ENCODE measurements around the gene PRKG1. TPM values are rescaled to one million over a fixed set of nuclear protein-coding genes. Genes with fewer than 3 reads are reported as not detected.

PRKG1 gene
- polyA plus RNA-seq, 4 donors = 0.45 to 7.4 (median 1.3) TPM

DNA sequence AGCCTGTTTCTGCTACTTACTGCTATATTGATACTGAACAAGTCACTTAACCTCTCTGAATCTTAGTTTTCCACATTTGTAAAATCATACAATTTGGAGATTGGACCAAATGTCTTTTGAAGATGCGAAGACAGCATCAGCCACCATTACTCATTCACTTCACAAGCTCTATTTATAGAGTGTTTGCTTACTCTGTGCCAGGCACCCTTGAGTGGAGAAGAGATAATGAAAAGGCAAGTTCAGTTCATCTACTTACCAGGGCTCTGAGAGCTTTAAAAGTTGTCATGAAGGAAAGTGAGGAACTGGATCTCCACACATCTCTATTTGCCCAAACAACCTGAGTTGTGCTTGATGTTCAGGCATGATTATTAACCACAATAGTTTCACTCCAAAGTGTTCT, 347.6 kb downstream of the PRKG1 start:
- Histone ChIP-seq H3K9me3 (ENCODE audit: control insufficient read depth in 2 of 2, insufficient read depth in 1 of 2, low read depth in 1 of 2, low read length in 1 of 2) (no peaks in the 10 kb centered on the region), H3K27me3 (ENCODE audit: control insufficient read depth in 3 of 3, insufficient read depth in 3 of 3, low read length in 3 of 3) (no peaks in the 10 kb centered on the region), H3K36me3 (ENCODE audit: control insufficient read depth in 3 of 3, insufficient read depth in 2 of 3, low read depth in 1 of 3, low read length in 3 of 3) (no peaks in the 10 kb centered on the region), H3K4me3 (ENCODE audit: low read depth in 1 of 3, low read length in 3 of 3) (no peak overlapping the region), H3K4me1 (ENCODE audit: control insufficient read depth in 3 of 3, insufficient read depth in 2 of 3, low read depth in 1 of 3, low read length in 2 of 3) (no peaks in the 10 kb centered on the region), H3K27ac (ENCODE audit: low read depth in 1 of 3, low read length in 2 of 3) (peak overlapping the region in 1 of 3 donors; percentile 45)
- DNase-seq = no peak
- no peak for FAIRE-seq
- WGBS, 3 donors = 75 to 87% (median 79%) methylated on average over 1 of the region's 1 CpG

DNA sequence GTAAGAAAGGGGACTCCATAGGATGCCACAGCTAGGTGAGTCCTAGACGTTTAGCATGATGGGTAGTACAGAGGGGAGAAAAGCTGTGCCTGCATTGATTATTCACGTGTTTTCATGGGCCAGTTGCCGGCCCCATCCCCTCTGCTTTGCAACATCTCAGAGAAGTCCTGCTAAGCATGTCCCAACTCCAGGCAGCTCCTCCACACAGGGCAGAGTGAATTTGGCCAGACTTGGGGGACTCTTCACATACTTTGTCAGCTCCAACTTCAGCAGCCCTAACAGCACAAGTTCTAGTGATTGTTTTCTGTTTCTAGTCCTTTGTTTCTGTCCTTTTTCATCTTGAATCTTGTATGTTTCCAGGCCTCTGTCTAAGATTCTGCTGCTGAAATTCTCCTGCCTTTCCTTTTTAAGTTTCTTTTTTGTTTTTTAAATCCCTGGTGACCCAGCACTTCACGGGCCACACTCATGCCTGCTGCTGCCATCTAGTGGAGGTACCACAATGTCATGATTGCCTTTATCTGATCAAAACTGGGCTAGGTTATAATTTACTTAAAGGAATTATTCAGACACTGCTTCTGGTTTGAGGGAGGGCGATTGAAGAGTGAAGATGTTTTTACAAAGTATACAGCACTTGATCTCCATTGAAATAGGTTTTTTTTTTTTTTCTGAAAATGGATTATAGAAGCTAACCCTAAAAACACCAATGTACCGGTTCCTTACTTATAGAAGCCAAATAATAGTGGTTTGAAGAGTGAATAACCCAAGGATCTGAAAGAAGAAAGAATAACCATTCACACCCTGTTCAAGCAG, 348.2 kb downstream of the PRKG1 start:
- Histone ChIP-seq H3K4me1 (ENCODE audit: control insufficient read depth in 3 of 3, insufficient read depth in 2 of 3, low read depth in 1 of 3, low read length in 2 of 3) (no peaks in the 10 kb centered on the region), H3K4me3 (ENCODE audit: low read depth in 1 of 3, low read length in 3 of 3) (no peak overlapping the region), H3K36me3 (ENCODE audit: control insufficient read depth in 3 of 3, insufficient read depth in 2 of 3, low read depth in 1 of 3, low read length in 3 of 3) (no peaks in the 10 kb centered on the region), H3K27ac (ENCODE audit: low read depth in 1 of 3, low read length in 2 of 3) (peak overlapping the region in 1 of 3 donors; percentile 45), H3K27me3 (ENCODE audit: control insufficient read depth in 3 of 3, insufficient read depth in 3 of 3, low read length in 3 of 3) (no peaks in the 10 kb centered on the region), H3K9me3 (ENCODE audit: control insufficient read depth in 2 of 2, insufficient read depth in 1 of 2, low read depth in 1 of 2, low read length in 1 of 2) (no peaks in the 10 kb centered on the region)
- FAIRE-seq = peak; percentile 70
- peak; percentile 67 to 69 for DNase-seq
- WGBS, 3 donors = 51 to 64% (median 58%) methylated on average over 6 of the region's 6 CpGs

DNA sequence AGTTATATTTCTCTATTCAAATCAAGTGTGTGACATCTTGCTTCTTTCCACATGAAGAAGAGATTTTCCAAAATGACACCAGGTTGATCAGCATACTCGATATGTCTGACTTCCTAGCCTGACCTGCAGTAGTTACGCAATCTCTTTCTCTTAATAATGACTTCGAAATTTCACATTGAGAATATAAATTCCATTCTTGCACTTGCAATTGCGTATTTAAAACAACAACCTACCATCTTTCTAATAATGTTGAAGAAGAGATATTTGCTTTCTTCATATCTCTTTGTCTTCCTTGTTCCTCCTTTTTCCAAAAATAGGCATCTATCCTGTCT, 348.8 kb downstream of the PRKG1 start:
- no peaks in the 10 kb centered on the region for H3K27me3 ChIP-seq (ENCODE audit: control insufficient read depth in 3 of 3, insufficient read depth in 3 of 3, low read length in 3 of 3)
- WGBS, 3 donors = 58 to 71% (median 60%) methylated on average over 4 of the region's 4 CpGs
- H3K27ac ChIP-seq (ENCODE audit: low read depth in 1 of 3, low read length in 2 of 3) = no peak overlapping the region
- H3K4me3 ChIP-seq (ENCODE audit: low read depth in 1 of 3, low read length in 3 of 3) = no peak overlapping the region
- DNase-seq = no peak
- no peaks in the 10 kb centered on the region for H3K4me1 ChIP-seq (ENCODE audit: control insufficient read depth in 3 of 3, insufficient read depth in 2 of 3, low read depth in 1 of 3, low read length in 2 of 3)
- FAIRE-seq = no peak
- no peaks in the 10 kb centered on the region for H3K9me3 ChIP-seq (ENCODE audit: control insufficient read depth in 2 of 2, insufficient read depth in 1 of 2, low read depth in 1 of 2, low read length in 1 of 2)
- no peaks in the 10 kb centered on the region for H3K36me3 ChIP-seq (ENCODE audit: control insufficient read depth in 3 of 3, insufficient read depth in 2 of 3, low read depth in 1 of 3, low read length in 3 of 3)

DNA sequence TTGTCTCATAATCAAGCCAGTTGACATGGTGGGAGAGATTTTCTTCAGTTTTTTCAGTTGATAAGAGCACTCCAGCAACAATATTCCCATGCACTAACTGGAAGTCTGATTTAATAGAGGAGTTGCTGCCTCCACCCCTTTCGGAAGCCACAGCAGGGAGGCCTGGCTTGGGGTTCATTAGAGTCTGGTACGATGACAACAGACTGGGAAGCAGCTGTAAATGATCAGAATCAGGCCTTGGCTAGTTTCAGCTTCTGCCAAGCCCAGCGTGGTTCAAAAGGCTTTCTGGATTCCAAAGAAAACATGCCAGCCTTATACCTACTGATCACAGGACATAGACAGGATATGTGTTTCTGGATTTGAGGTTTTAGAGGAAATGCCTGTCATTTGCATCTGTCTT, 351.1 kb downstream of the PRKG1 start:
- Histone ChIP-seq H3K4me3 (ENCODE audit: low read depth in 1 of 3, low read length in 3 of 3) (no peak overlapping the region), H3K36me3 (ENCODE audit: control insufficient read depth in 3 of 3, insufficient read depth in 2 of 3, low read depth in 1 of 3, low read length in 3 of 3) (no peaks in the 10 kb centered on the region), H3K27me3 (ENCODE audit: control insufficient read depth in 3 of 3, insufficient read depth in 3 of 3, low read length in 3 of 3) (no peaks in the 10 kb centered on the region), H3K27ac (ENCODE audit: low read depth in 1 of 3, low read length in 2 of 3) (no peak overlapping the region), H3K4me1 (ENCODE audit: control insufficient read depth in 3 of 3, insufficient read depth in 2 of 3, low read depth in 1 of 3, low read length in 2 of 3) (no peaks in the 10 kb centered on the region), H3K9me3 (ENCODE audit: control insufficient read depth in 2 of 2, insufficient read depth in 1 of 2, low read depth in 1 of 2, low read length in 1 of 2) (no peaks in the 10 kb centered on the region)
- WGBS, 3 donors = 59 to 76% (median 72%) methylated on average over 3 of the region's 3 CpGs
- DNase-seq = no peak
- no peak for FAIRE-seq

DNA sequence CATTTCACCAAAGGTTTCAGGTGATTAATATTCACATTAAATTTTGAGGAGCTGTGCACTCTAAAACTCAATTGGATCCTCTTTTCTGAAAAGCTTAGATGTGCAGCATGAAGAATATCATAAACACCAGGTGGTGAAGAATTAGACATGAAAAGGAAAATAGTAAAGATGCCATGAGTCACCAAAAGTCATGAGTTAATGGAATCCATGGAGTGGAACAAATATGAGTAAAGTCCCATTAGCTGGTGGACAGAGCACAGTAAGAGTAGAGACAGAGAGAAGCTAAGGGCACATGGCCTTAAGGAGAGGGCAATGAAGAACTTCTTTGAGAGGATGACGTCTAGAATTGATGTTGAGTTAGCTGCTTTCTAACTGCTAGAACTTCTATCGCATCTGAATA, 353.5 kb downstream of the PRKG1 start:
- Histone ChIP-seq H3K4me3 (ENCODE audit: low read depth in 1 of 3, low read length in 3 of 3) (no peak overlapping the region), H3K27ac (ENCODE audit: low read depth in 1 of 3, low read length in 2 of 3) (no peak overlapping the region), H3K9me3 (ENCODE audit: control insufficient read depth in 2 of 2, insufficient read depth in 1 of 2, low read depth in 1 of 2, low read length in 1 of 2) (no peaks in the 10 kb centered on the region), H3K36me3 (ENCODE audit: control insufficient read depth in 3 of 3, insufficient read depth in 2 of 3, low read depth in 1 of 3, low read length in 3 of 3) (no peaks in the 10 kb centered on the region), H3K27me3 (ENCODE audit: control insufficient read depth in 3 of 3, insufficient read depth in 3 of 3, low read length in 3 of 3) (no peaks in the 10 kb centered on the region), H3K4me1 (ENCODE audit: control insufficient read depth in 3 of 3, insufficient read depth in 2 of 3, low read depth in 1 of 3, low read length in 2 of 3) (no peaks in the 10 kb centered on the region)
- FAIRE-seq (no peak), DNase-seq (no peak)
- WGBS, 3 donors = 92 to 95% (median 95%) methylated on average over 2 of the region's 2 CpGs

DNA sequence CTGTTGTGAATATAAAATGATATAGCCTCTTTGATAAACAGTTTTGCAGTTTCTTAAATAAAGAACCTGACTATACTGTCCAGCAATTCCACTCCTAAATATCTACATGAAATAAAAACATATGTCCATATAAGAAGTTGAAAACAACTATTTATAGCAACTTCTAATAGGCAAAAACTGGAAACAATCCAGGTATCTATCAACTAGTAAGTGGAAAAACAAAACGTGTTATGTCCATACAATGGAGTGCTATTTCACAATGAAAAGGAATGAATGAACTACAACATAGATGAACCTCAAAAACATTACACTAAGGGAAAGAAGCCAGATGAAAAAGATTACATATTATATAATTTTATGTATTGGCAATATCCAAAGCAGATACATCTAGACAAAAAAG, 356.2 kb downstream of the PRKG1 start:
- H3K27me3 ChIP-seq (ENCODE audit: control insufficient read depth in 3 of 3, insufficient read depth in 3 of 3, low read length in 3 of 3) = no peaks in the 10 kb centered on the region
- H3K9me3 ChIP-seq (ENCODE audit: control insufficient read depth in 2 of 2, insufficient read depth in 1 of 2, low read depth in 1 of 2, low read length in 1 of 2) = no peaks in the 10 kb centered on the region
- H3K36me3 ChIP-seq (ENCODE audit: control insufficient read depth in 3 of 3, insufficient read depth in 2 of 3, low read depth in 1 of 3, low read length in 3 of 3) = no peaks in the 10 kb centered on the region
- DNase-seq = no peak
- no peaks in the 10 kb centered on the region for H3K4me1 ChIP-seq (ENCODE audit: control insufficient read depth in 3 of 3, insufficient read depth in 2 of 3, low read depth in 1 of 3, low read length in 2 of 3)
- no peak overlapping the region for H3K4me3 ChIP-seq (ENCODE audit: low read depth in 1 of 3, low read length in 3 of 3)
- WGBS, 3 donors = 41 to 58% (median 45%) methylated on average over 1 of the region's 1 CpG
- H3K27ac ChIP-seq (ENCODE audit: low read depth in 1 of 3, low read length in 2 of 3) = no peak overlapping the region
- no peak for FAIRE-seq

DNA sequence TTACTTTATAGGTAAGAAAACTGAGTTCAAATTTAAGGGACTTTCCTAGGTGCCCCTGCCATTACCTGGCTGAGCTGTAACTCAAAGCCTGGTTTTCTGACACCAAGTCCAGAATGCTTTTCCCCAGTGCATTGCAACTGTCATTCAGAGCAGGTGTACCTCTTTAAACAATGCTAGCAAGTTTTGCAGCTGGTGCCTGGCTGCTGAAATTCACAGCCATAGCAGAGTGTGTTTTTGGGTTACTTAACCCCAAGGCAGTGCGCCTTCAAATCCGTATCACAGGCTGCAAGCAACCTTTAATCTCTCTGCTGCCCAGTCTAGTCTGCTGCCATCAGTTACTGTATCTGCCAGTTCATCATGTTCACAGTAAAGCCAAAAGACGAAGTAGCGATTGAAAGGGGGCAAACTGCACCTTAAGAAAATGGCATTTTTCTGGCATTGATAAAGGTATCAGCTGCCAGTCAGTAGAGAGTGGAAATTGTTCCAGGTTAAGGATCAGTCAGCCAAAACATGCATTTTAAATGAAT, 359.7 kb downstream of the PRKG1 start:
- H3K9me3 ChIP-seq (ENCODE audit: control insufficient read depth in 2 of 2, insufficient read depth in 1 of 2, low read depth in 1 of 2, low read length in 1 of 2) = no peaks in the 10 kb centered on the region
- H3K27me3 ChIP-seq (ENCODE audit: control insufficient read depth in 3 of 3, insufficient read depth in 3 of 3, low read length in 3 of 3) = no peaks in the 10 kb centered on the region
- H3K4me1 ChIP-seq (ENCODE audit: control insufficient read depth in 3 of 3, insufficient read depth in 2 of 3, low read depth in 1 of 3, low read length in 2 of 3) = no peaks in the 10 kb centered on the region
- H3K36me3 ChIP-seq (ENCODE audit: control insufficient read depth in 3 of 3, insufficient read depth in 2 of 3, low read depth in 1 of 3, low read length in 3 of 3) = no peaks in the 10 kb centered on the region
- no peak overlapping the region for H3K4me3 ChIP-seq (ENCODE audit: low read depth in 1 of 3, low read length in 3 of 3)
- FAIRE-seq (no peak), DNase-seq (no peak)
- H3K27ac ChIP-seq (ENCODE audit: low read depth in 1 of 3, low read length in 2 of 3) = no peak overlapping the region
- 17 to 73% (median 54%) methylated on average over 4 of the region's 4 CpGs for WGBS, 3 donors

DNA sequence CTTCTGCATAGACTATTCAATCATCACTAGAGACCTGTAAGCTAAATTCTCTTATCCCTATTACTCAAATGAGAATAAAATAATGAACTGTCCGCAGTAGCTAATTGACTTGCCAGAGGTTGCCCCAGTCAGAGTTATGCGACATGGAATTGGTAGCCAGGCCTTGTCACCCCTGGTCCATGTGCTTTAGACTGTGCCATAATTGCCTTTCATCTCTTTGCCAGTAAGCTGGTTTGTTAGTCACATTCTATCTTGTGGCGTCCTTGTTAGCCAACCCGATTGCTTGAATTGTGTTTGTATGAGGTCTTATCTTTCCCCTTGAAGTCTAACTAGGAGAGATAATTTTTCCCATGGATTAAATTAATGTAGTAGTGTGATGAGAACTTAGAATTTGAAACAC, 362.5 kb downstream of the PRKG1 start:
- H3K4me3 ChIP-seq (ENCODE audit: low read depth in 1 of 3, low read length in 3 of 3) = no peak overlapping the region
- no peaks in the 10 kb centered on the region for H3K9me3 ChIP-seq (ENCODE audit: control insufficient read depth in 2 of 2, insufficient read depth in 1 of 2, low read depth in 1 of 2, low read length in 1 of 2)
- 75 to 82% (median 77%) methylated on average over 4 of the region's 4 CpGs for WGBS, 3 donors
- no peak overlapping the region for H3K27ac ChIP-seq (ENCODE audit: low read depth in 1 of 3, low read length in 2 of 3)
- DNase-seq = no peak
- no peaks in the 10 kb centered on the region for H3K36me3 ChIP-seq (ENCODE audit: control insufficient read depth in 3 of 3, insufficient read depth in 2 of 3, low read depth in 1 of 3, low read length in 3 of 3)
- no peaks in the 10 kb centered on the region for H3K27me3 ChIP-seq (ENCODE audit: control insufficient read depth in 3 of 3, insufficient read depth in 3 of 3, low read length in 3 of 3)
- no peaks in the 10 kb centered on the region for H3K4me1 ChIP-seq (ENCODE audit: control insufficient read depth in 3 of 3, insufficient read depth in 2 of 3, low read depth in 1 of 3, low read length in 2 of 3)
- FAIRE-seq = no peak

DNA sequence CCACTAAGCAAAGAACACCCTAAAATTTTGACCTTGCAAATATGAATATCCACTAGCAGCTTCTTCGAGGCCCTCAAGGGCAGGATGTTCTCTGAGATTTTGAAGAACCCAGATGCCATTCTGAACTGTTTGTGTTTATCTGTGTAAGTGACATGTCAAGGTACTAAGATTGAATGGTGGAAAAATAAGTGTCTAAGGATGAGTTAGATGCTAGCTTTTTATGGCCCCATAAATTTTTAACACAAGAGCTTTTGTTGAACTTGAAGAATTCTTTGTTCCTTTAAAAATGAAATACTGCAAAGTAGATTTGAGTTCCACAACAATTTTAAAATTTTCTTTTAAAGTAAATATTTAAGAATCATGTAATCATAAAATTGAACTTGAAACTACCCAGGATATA, 365.4 kb downstream of the PRKG1 start:
- no peaks in the 10 kb centered on the region for H3K27me3 ChIP-seq (ENCODE audit: control insufficient read depth in 3 of 3, insufficient read depth in 3 of 3, low read length in 3 of 3)
- DNase-seq = no peak
- FAIRE-seq = no peak
- no peak overlapping the region for H3K4me3 ChIP-seq (ENCODE audit: low read depth in 1 of 3, low read length in 3 of 3)
- WGBS, 3 donors = 64 to 80% (median 64%) methylated on average over 1 of the region's 1 CpG
- H3K27ac ChIP-seq (ENCODE audit: low read depth in 1 of 3, low read length in 2 of 3) = no peak overlapping the region
- no peaks in the 10 kb centered on the region for H3K9me3 ChIP-seq (ENCODE audit: control insufficient read depth in 2 of 2, insufficient read depth in 1 of 2, low read depth in 1 of 2, low read length in 1 of 2)
- no peaks in the 10 kb centered on the region for H3K4me1 ChIP-seq (ENCODE audit: control insufficient read depth in 3 of 3, insufficient read depth in 2 of 3, low read depth in 1 of 3, low read length in 2 of 3)
- no peaks in the 10 kb centered on the region for H3K36me3 ChIP-seq (ENCODE audit: control insufficient read depth in 3 of 3, insufficient read depth in 2 of 3, low read depth in 1 of 3, low read length in 3 of 3)
